Peyer's patch (tissue), 4 donors: Measurements from ENCODE around the gene MOB3B.

Experiments
- CTCF ChIP-seq, 6 experiments: fragments of 450-650 bp in 4 of 6; fragments of 200-600 bp in 2 of 6; sonication (generic) in 1 of 6; IDR thresholded peaks; one replicate each; pipeline ENCODE4 v1.5.1; 2017 to 2019; ENCODE audit warnings: antibody characterized with exemption in 6 of 6, mild to moderate bottlenecking in 3 of 6, moderate library complexity in 1 of 6
- POLR2A ChIP-seq, 2 donors: fragments of 450-650 bp; IDR thresholded peaks; one replicate each; pipeline ENCODE4 v1.5.1; 2017; ENCODE audit warnings: antibody characterized with exemption in 2 of 2, mild to moderate bottlenecking in 2 of 2, moderate library complexity in 2 of 2

- TF ChIP-seq CTCF (IDR thresholded peaks at IDR 0.05) = no peak
- TF ChIP-seq POLR2A (IDR thresholded peaks at IDR 0.05) = no peak
These were observed 8.6 kb downstream of the MOB3B start for GRCh38 chr9:27520986-27521385.
